Measurements from ENCODE around the gene C19orf38.

C19orf38 gene

DNA sequence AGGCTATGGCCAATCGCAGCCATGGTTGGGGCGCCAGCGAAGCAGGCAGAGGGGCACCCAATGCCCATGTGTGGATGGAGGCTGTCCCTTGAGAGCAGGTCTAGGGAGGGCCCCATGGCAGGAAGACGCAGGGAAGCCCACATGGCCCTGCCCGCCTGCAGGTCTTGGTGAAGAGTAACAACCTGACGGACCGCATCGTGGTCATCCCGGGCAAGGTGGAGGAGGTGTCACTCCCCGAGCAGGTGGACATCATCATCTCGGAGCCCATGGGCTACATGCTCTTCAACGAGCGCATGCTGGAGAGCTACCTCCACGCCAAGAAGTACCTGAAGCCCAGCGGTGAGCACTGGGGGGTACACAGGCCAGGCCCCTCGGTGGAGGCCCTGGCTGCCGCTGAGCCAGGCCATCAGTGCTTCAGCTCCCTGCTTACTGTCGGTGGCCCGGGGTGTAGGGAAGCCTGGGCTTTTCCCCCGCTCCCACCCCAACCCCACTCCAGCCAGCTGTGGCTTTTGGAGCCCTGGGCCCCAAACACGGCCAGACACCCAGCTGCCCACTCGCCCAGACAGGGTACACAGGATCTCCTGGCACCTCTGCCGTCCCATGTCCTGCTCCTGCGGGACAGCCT is 65.6 kb downstream of the C19orf38 start:
- Histone ChIP-seq H3K9me3 (ENCODE audit: control insufficient read depth, insufficient read depth, low read length) (no peaks in the 10 kb centered on the region), H4K20me1 (ENCODE audit: control insufficient read depth, insufficient read depth, low read depth, low read length) (no peaks in the 10 kb centered on the region), H3K27me3 (ENCODE audit: control insufficient read depth, low read length) (no peaks in the 10 kb centered on the region), H3F3A (ENCODE audit: control insufficient read depth, insufficient read depth) (no peaks in the 10 kb centered on the region; the same call in 1 of the 2 replicates), H3K9me2 (replicated peaks; ENCODE audit: control insufficient read depth, low read length) (no peaks in the 10 kb centered on the region), H3K4me2 (ENCODE audit: low read length) (no peak overlapping the region), H3K79me2 (ENCODE audit: control insufficient read depth, low read length) (no peaks in the 10 kb centered on the region), H3K36me3 (ENCODE audit: control insufficient read depth, low read length) (peaks cover 56% of the 10 kb centered on the region), H3K27ac (ENCODE audit: low read depth, low read length) (no peak overlapping the region), H3K4me1 (ENCODE audit: control insufficient read depth, low read length) (no peaks in the 10 kb centered on the region), H3K4me3 (ENCODE audit: low read length) (no peak overlapping the region)
- no peak for TF ChIP-seq EZH2phosphoT487 (IDR thresholded peaks at IDR 0.05; ENCODE audit: borderline replicate concordance, low read length)
- TF ChIP-seq, protein P1, sequence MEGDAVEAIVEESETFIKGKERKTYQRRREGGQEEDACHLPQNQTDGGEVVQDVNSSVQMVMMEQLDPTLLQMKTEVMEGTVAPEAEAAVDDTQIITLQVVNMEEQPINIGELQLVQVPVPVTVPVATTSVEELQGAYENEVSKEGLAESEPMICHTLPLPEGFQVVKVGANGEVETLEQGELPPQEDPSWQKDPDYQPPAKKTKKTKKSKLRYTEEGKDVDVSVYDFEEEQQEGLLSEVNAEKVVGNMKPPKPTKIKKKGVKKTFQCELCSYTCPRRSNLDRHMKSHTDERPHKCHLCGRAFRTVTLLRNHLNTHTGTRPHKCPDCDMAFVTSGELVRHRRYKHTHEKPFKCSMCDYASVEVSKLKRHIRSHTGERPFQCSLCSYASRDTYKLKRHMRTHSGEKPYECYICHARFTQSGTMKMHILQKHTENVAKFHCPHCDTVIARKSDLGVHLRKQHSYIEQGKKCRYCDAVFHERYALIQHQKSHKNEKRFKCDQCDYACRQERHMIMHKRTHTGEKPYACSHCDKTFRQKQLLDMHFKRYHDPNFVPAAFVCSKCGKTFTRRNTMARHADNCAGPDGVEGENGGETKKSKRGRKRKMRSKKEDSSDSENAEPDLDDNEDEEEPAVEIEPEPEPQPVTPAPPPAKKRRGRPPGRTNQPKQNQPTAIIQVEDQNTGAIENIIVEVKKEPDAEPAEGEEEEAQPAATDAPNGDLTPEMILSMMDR (IDR thresholded peaks at IDR 0.05; ENCODE audit: low read depth, low read length, poor library complexity, severe bottlenecking): no peak

DNA sequence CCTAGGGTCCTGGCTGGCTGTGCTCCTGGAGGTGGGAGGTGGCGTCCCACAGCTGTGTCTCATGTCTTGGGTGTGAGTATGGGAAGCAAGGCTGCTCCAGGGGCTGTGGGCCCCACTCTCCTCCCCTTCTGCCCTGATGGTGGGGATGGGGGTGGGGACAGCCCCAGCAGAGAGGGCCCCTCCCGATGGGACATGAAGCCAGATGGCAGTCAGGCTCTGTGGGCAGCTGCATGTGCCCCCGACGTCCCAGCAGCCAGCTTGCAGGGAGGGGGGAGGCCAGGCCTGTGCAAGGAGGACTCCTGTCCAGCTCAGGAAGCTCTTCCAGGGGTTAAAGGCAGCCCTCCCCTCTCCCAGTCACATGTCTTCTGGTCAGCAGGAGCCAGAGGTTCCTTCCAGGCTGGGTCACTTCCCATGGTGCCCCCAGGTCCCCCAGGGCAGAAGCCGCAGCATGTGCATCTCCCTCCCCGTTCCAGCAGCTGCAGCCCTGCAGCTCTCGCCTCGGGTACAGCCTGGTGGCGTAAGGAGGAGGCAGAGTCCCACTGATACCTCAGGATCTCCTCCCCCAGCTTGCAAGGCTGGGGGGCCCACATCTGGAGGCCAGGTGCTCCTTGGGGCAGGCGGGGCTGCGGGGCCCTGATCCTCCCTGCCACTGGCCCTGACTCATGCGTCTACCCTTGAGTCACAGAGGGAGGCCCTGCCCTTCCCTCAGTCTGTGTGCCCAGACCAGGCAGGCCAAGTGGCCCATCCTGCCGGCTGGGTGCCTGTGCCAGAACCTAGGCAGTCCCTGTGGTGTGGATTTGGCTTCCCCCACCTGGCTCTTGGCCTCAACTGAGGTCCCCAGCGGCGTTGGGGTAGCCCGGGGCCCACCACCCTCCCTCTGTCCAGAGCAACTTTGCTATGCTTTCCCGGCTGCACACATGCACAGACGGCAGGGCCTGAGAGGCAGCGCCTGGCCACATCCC is 67.2 kb downstream of the C19orf38 start:
- Histone ChIP-seq H3K4me2 (ENCODE audit: low read length) (no peak overlapping the region), H3K27ac (ENCODE audit: low read depth, low read length) (no peak overlapping the region), H3K27me3 (ENCODE audit: control insufficient read depth, low read length) (no peaks in the 10 kb centered on the region), H3K9me3 (ENCODE audit: control insufficient read depth, insufficient read depth, low read length) (no peaks in the 10 kb centered on the region), H3F3A (ENCODE audit: control insufficient read depth, insufficient read depth) (no peaks in the 10 kb centered on the region; the same call in 1 of the 2 replicates), H3K4me3 (ENCODE audit: low read length) (no peak overlapping the region), H3K79me2 (ENCODE audit: control insufficient read depth, low read length) (no peaks in the 10 kb centered on the region), H3K36me3 (ENCODE audit: control insufficient read depth, low read length) (peaks cover 63% of the 10 kb centered on the region), H4K20me1 (ENCODE audit: control insufficient read depth, insufficient read depth, low read depth, low read length) (no peaks in the 10 kb centered on the region), H3K9me2 (replicated peaks; ENCODE audit: control insufficient read depth, low read length) (no peaks in the 10 kb centered on the region), H3K4me1 (ENCODE audit: control insufficient read depth, low read length) (no peaks in the 10 kb centered on the region)
- no peak for TF ChIP-seq EZH2phosphoT487 (IDR thresholded peaks at IDR 0.05; ENCODE audit: borderline replicate concordance, low read length)

DNA sequence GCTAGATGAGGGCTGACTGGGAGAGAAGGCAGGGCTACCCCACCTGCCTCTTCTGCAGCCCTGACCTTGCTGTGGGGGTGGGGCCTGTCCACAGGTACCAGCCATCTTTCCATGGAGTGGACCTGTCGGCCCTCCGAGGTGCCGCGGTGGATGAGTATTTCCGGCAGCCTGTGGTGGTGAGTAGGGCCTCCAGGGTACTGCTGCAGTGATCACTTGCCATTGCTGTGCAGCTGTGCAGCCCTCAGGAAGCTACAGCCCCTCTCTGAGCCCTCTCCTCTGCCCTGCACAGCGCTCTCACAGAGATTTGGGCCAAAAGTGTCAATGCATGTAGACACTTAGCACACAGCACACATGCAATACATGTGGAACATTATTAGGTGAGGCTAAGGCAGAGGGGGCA is 68.4 kb downstream of the C19orf38 start:
- Histone ChIP-seq H3K36me3 (ENCODE audit: control insufficient read depth, low read length) (peaks cover 68% of the 10 kb centered on the region), H3K4me2 (ENCODE audit: low read length) (no peak overlapping the region), H3K27ac (ENCODE audit: low read depth, low read length) (no peak overlapping the region), H3K27me3 (ENCODE audit: control insufficient read depth, low read length) (no peaks in the 10 kb centered on the region), H3K9me3 (ENCODE audit: control insufficient read depth, insufficient read depth, low read length) (no peaks in the 10 kb centered on the region), H3K4me3 (ENCODE audit: low read length) (no peak overlapping the region), H3K79me2 (ENCODE audit: control insufficient read depth, low read length) (no peaks in the 10 kb centered on the region), H3K9me2 (replicated peaks; ENCODE audit: control insufficient read depth, low read length) (no peaks in the 10 kb centered on the region), H3K4me1 (ENCODE audit: control insufficient read depth, low read length) (no peaks in the 10 kb centered on the region), H3F3A (ENCODE audit: control insufficient read depth, insufficient read depth) (no peaks in the 10 kb centered on the region; the same call in 1 of the 2 replicates), H4K20me1 (ENCODE audit: control insufficient read depth, insufficient read depth, low read depth, low read length) (no peaks in the 10 kb centered on the region)
- TF ChIP-seq, protein P1 (IDR thresholded peaks at IDR 0.05; ENCODE audit: low read depth, low read length, poor library complexity, severe bottlenecking): no peak
- no peak for TF ChIP-seq EZH2phosphoT487 (IDR thresholded peaks at IDR 0.05; ENCODE audit: borderline replicate concordance, low read length)
